Hepatocyte (in vitro differentiated cells): ENCODE measurements around the gene TSHZ1.

Experiments used
- EZH2 ChIP-seq: fragments of 200-600 bp; sonication (generic); IDR thresholded peaks from 2 replicates; pipeline ENCODE4 v1.6.1; 2016; ENCODE audit warnings: antibody characterized with exemption, mild to moderate bottlenecking, borderline replicate concordance
- EZH2phosphoT487 ChIP-seq: fragments of 200-600 bp; sonication (generic); IDR thresholded peaks from one replicate; pipeline ENCODE4 v1.6.1; 2018; ENCODE audit warnings: antibody characterized with exemption, mild to moderate bottlenecking, low read depth, moderate library complexity; ENCODE audit not compliant: unreplicated experiment, severe bottlenecking
- TF ChIP-seq, protein P1 (sequence below): fragments of 200-600 bp; sonication (generic); IDR thresholded peaks from 2 replicates; pipeline ENCODE4 v1.5.1; 2016; ENCODE audit warnings: antibody characterized with exemption, mild to moderate bottlenecking; ENCODE audit not compliant: poor library complexity

DNA sequence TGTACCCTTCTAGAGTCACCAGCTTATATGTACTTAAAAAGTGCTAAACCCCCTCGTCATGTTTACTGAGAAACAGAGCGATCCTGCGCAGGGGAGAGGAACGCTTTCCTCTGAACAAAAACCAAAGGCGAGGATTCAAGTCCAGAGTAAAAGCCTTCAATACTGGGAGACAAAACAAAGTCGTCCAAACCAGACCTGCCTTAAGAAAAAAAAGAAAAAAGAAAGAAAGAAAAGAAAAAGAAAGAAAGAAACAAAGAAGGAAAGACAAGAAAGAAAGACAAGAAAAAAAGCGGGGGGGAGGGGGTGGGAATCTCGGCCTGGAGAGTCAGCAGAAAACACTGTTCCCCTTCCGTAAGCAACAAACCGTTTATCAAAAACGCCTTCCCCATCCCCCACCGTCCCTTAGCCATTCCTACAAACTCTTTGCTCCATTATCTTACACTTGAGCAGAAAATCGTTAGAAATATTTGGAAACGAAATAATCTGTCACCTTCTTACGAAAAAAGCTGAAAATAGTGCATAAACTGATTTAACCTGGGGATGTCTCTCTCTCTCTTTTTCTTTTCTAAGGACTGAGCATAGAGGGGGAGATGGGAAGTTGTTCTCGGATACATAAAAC lies 5.0 kb upstream of the TSHZ1 start:
- TF ChIP-seq, protein P1, sequence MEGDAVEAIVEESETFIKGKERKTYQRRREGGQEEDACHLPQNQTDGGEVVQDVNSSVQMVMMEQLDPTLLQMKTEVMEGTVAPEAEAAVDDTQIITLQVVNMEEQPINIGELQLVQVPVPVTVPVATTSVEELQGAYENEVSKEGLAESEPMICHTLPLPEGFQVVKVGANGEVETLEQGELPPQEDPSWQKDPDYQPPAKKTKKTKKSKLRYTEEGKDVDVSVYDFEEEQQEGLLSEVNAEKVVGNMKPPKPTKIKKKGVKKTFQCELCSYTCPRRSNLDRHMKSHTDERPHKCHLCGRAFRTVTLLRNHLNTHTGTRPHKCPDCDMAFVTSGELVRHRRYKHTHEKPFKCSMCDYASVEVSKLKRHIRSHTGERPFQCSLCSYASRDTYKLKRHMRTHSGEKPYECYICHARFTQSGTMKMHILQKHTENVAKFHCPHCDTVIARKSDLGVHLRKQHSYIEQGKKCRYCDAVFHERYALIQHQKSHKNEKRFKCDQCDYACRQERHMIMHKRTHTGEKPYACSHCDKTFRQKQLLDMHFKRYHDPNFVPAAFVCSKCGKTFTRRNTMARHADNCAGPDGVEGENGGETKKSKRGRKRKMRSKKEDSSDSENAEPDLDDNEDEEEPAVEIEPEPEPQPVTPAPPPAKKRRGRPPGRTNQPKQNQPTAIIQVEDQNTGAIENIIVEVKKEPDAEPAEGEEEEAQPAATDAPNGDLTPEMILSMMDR, result no peak
- TF ChIP-seq EZH2, result no peak
- TF ChIP-seq EZH2phosphoT487, result no peak
